CD4-positive, alpha-beta T cell treated with Interferon alpha-2 for 1 hour (primary cell): ENCODE data around the gene TTC7B.

ENCODE experiments used
- DNase-seq, 2 donors: peaks; one replicate each; pipeline ENCODE4 v3.0.0-alpha.2; 2020 to 2022

TTC7B gene

GRCh38 chr14:90773196-90773486, 43.1 kb downstream of the TTC7B start:
- DNase-seq: no peak

GRCh38 chr14:90767899-90768298, 48.3 kb downstream of the TTC7B start:
- no peak for DNase-seq

- DNase-seq: peak in 1 of 2 donors; percentile 20
These were observed 55.5 kb downstream of the TTC7B start for GRCh38 chr14:90760591-90761316.

- no peak for DNase-seq
These were observed 56.2 kb downstream of the TTC7B start for GRCh38 chr14:90760078-90760444.

GRCh38 chr14:90759370-90760077, 56.7 kb downstream of the TTC7B start:
- peak in 1 of 2 donors; percentile 19 for DNase-seq

- no peak for DNase-seq
These were observed 57.3 kb downstream of the TTC7B start for GRCh38 chr14:90758959-90759358.

- DNase-seq: peak; percentile 94 to 96
These were observed 58.0 kb downstream of the TTC7B start for GRCh38 chr14:90758028-90758889.

- DNase-seq: no peak
These were observed 58.8 kb downstream of the TTC7B start for GRCh38 chr14:90757452-90757851.

- DNase-seq: no peak
These were observed 59.4 kb downstream of the TTC7B start for GRCh38 chr14:90756755-90757345.

- no peak for DNase-seq
These were observed 60.4 kb downstream of the TTC7B start for GRCh38 chr14:90755661-90756304.

GRCh38 chr14:90753456-90754005, 62.7 kb downstream of the TTC7B start:
- DNase-seq: no peak

GRCh38 chr14:90750701-90751100, 65.5 kb downstream of the TTC7B start:
- DNase-seq: no peak

GRCh38 chr14:90750191-90750590, 66.0 kb downstream of the TTC7B start:
- no peak for DNase-seq

- DNase-seq: no peak
These were observed 68.3 kb downstream of the TTC7B start for GRCh38 chr14:90747909-90748308.

- no peak for DNase-seq
These were observed 72.4 kb downstream of the TTC7B start for GRCh38 chr14:90743826-90744225.

GRCh38 chr14:90743425-90743824, 72.8 kb downstream of the TTC7B start:
- no peak for DNase-seq

GRCh38 chr14:90742729-90743128, 73.5 kb downstream of the TTC7B start:
- no peak for DNase-seq

GRCh38 chr14:90742252-90742651, 74.0 kb downstream of the TTC7B start:
- no peak for DNase-seq

GRCh38 chr14:90741682-90741946, 74.6 kb downstream of the TTC7B start:
- DNase-seq: no peak

- no peak for DNase-seq
These were observed 75.1 kb downstream of the TTC7B start for GRCh38 chr14:90740946-90741681.

- DNase-seq: no peak
These were observed 76.1 kb downstream of the TTC7B start for GRCh38 chr14:90740081-90740480.
